ENCODE results near the gene DUSP16. TPM values are rescaled to one million over a fixed set of nuclear protein-coding genes. Genes with fewer than 3 reads are reported as not detected.

DUSP16 gene
- total RNA-seq, 1 donor from 2014 or later = 19.3 TPM

GRCh38 chr12:12499909-12500604 lies 62.6 kb downstream of the DUSP16 start:
- no peak for DNase-seq (ENCODE audit: low read depth)
- TF ChIP-seq CTCF (conservative IDR thresholded peaks at IDR 0.05; ENCODE audit: low read depth, low read length) = no peak
- H3K4me3 ChIP-seq (ENCODE audit: low read depth, low read length) = no peak overlapping the region

GRCh38 chr12:12498210-12498609 lies 64.5 kb downstream of the DUSP16 start:
- H3K4me3 ChIP-seq (ENCODE audit: low read depth, low read length) = no peak overlapping the region
- no peak for DNase-seq (ENCODE audit: low read depth)
- no peak for TF ChIP-seq CTCF (conservative IDR thresholded peaks at IDR 0.05; ENCODE audit: low read depth, low read length)

GRCh38 chr12:12495536-12495935 lies 67.1 kb downstream of the DUSP16 start:
- no peak for TF ChIP-seq CTCF (conservative IDR thresholded peaks at IDR 0.05; ENCODE audit: low read depth, low read length)
- H3K4me3 ChIP-seq (ENCODE audit: low read depth, low read length) = no peak overlapping the region
- DNase-seq (ENCODE audit: low read depth) = no peak

GRCh38 chr12:12492547-12492946 lies 70.1 kb downstream of the DUSP16 start:
- TF ChIP-seq CTCF (conservative IDR thresholded peaks at IDR 0.05; ENCODE audit: low read depth, low read length) = no peak
- no peak for DNase-seq (ENCODE audit: low read depth)
- no peak overlapping the region for H3K4me3 ChIP-seq (ENCODE audit: low read depth, low read length)

GRCh38 chr12:12491606-12492005 lies 71.1 kb downstream of the DUSP16 start:
- TF ChIP-seq CTCF (conservative IDR thresholded peaks at IDR 0.05; ENCODE audit: low read depth, low read length) = no peak
- no peak overlapping the region for H3K4me3 ChIP-seq (ENCODE audit: low read depth, low read length)
- no peak for DNase-seq (ENCODE audit: low read depth)

- H3K4me3 ChIP-seq (ENCODE audit: low read depth, low read length) = no peak overlapping the region
- no peak for DNase-seq (ENCODE audit: low read depth)
- no peak for TF ChIP-seq CTCF (conservative IDR thresholded peaks at IDR 0.05; ENCODE audit: low read depth, low read length)
Measured at GRCh38 chr12:12488823-12489550, 73.7 kb downstream of the DUSP16 start.

All from epithelial cell of proximal tubule (primary cell).